HEK293T (cell line): ENCODE results near the gene ITPRIP.

Source experiments
- CTCF ChIA-PET: fragments of 350-600 bp; formaldehyde crosslinking; extraction: SDS; loops from one replicate; lab custom pipeline; 2021; ENCODE audit warnings: antibody characterized with exemption, inconsistent platforms; lab: Yijun Ruan, JAX
- POLR2A ChIA-PET: fragments of 350-600 bp; formaldehyde crosslinking; extraction: SDS; loops from one replicate; lab custom pipeline; 2020; ENCODE audit warnings: antibody characterized with exemption, inconsistent platforms; lab: Yijun Ruan, JAX
- DNase-seq: peaks from one replicate; pipeline ENCODE4 v3.0.0; 2012; ENCODE audit warnings: mixed read lengths; ENCODE audit errors: extremely low spot score
- ARNT ChIP-seq: fragments of 450-650 bp; IDR thresholded peaks from 2 replicates; pipeline ENCODE4 v1.6.1; 2017; ENCODE audit warnings: mild to moderate bottlenecking
- BHLHE40 ChIP-seq: fragments of 450-650 bp; IDR thresholded peaks from 2 replicates; pipeline ENCODE4 v1.6.1; 2016; ENCODE audit warnings: mild to moderate bottlenecking, moderate library complexity, borderline replicate concordance
- CTBP1 ChIP-seq: fragments of 450-650 bp; IDR thresholded peaks from 2 replicates; pipeline ENCODE4 v1.6.1; 2016; ENCODE audit warnings: borderline replicate concordance
- ELF4 ChIP-seq: fragments of 450-650 bp; IDR thresholded peaks from 2 replicates; pipeline ENCODE4 v1.6.1; 2017; ENCODE audit warnings: antibody characterized with exemption
- FOXA1 ChIP-seq: fragments of 450-650 bp; IDR thresholded peaks from 2 replicates; pipeline ENCODE4 v1.6.1; 2016; ENCODE audit warnings: mild to moderate bottlenecking
- FOXK2 ChIP-seq: fragments of 450-650 bp; IDR thresholded peaks from 2 replicates; pipeline ENCODE4 v1.6.1; 2016; ENCODE audit warnings: mild to moderate bottlenecking
- FOXM1 ChIP-seq: fragments of 450-650 bp; IDR thresholded peaks from 2 replicates; pipeline ENCODE4 v1.6.1; 2017; ENCODE audit warnings: mild to moderate bottlenecking, borderline replicate concordance
- HDGF ChIP-seq: fragments of 450-650 bp; IDR thresholded peaks from 2 replicates; pipeline ENCODE4 v1.6.1; 2017; ENCODE audit warnings: antibody characterized with exemption, borderline replicate concordance
- L3MBTL2 ChIP-seq: fragments of 450-650 bp; conservative IDR thresholded peaks from 2 replicates; pipeline ENCODE4 v1.6.1; 2016; ENCODE audit warnings: mild to moderate bottlenecking
- LEF1 ChIP-seq: fragments of 450-650 bp; IDR thresholded peaks from 2 replicates; pipeline ENCODE4 v1.6.1; 2017; ENCODE audit warnings: mild to moderate bottlenecking, borderline replicate concordance
- NFRKB ChIP-seq: fragments of 450-650 bp; IDR thresholded peaks from 2 replicates; pipeline ENCODE4 v1.6.1; 2016; ENCODE audit warnings: mild to moderate bottlenecking, moderate library complexity
- SP1 ChIP-seq: fragments of 450-650 bp; IDR thresholded peaks from 2 replicates; pipeline ENCODE4 v1.6.1; 2017
- SUZ12 ChIP-seq: fragments of 450-650 bp; IDR thresholded peaks from 2 replicates; pipeline ENCODE4 v1.6.1; 2016; ENCODE audit warnings: mild to moderate bottlenecking
- TARDBP ChIP-seq: fragments of 450-650 bp; IDR thresholded peaks from 2 replicates; pipeline ENCODE4 v1.6.1; 2016
- ZNF384 ChIP-seq: fragments of 450-650 bp; IDR thresholded peaks from 2 replicates; pipeline ENCODE4 v1.6.1; 2016
- TF ChIP-seq, protein P1 (sequence below): fragments of 450-650 bp; IDR thresholded peaks from 2 replicates; pipeline ENCODE4 v1.6.1; 2016

ITPRIP gene

DNA sequence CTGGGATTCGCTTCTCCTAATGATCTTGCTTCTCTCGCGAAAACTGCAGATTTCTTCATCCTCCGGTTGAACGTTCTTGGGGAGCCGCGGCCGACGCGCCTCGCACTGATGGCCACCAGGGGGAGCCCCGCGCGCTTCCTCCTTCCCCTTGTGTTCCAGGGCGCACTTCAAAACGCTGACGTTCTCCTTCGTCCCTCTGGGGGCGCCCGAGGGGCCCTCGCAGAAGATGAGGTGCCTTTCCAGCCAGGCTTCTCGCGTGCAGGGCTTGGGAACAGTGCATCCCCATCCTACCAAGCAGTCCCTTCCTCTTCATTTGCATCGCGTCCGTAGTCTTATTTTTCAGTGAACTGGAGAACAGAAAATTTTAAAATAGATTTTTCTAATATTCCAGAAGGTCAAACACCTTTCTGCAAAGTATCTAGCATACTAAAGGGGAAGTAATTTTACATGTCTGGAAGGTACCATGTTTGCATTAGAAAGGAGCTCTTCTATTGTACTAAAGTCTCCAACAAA lies 46.8 kb downstream of the ITPRIP start:
- ChIA-PET CTCF (interaction anchor here (0.6 to 3.0 kb wide), 20 partner anchors 8 to 92 kb away, joined by 3 to 25 read pairs (median 4); partner anchors contain the start of genes CFAP58 and GSTO1), POLR2A (no interaction called here)
- DNase-seq = peak; percentile 96
- no peak for TF ChIP-seq BHLHE40
- TF ChIP-seq, protein P1, sequence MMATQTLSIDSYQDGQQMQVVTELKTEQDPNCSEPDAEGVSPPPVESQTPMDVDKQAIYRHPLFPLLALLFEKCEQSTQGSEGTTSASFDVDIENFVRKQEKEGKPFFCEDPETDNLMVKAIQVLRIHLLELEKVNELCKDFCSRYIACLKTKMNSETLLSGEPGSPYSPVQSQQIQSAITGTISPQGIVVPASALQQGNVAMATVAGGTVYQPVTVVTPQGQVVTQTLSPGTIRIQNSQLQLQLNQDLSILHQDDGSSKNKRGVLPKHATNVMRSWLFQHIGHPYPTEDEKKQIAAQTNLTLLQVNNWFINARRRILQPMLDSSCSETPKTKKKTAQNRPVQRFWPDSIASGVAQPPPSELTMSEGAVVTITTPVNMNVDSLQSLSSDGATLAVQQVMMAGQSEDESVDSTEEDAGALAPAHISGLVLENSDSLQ = 0 out of 2 replicates have a peak, but pooled peaks have one; percentile 3

DNA sequence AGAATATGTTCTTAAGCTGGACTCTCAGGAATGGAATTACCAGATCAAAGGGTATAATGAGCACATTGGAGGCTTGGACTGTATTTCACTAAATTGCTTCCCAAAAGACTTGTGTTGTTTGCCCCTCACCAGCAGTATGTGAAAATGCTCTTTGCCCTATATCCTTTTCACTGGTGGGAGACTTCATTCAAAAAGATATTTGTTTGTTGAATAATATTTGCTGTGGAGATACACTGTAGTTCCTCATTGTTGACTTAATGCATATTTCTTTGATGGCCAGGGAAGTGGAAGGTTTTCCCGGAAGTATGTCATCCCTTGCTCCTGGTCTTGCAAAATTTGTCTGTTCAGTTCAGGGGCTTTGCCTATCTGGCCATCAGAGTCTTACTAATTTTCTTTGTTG lies 49.9 kb downstream of the ITPRIP start:
- DNase-seq = no peak
- CTCF ChIA-PET = no interaction called here
- POLR2A ChIA-PET = no interaction called here
- TF ChIP-seq, protein P1 = no peak
- TF ChIP-seq ELF4 (no peak), FOXA1 (no peak), FOXM1 (no peak), ARNT (no peak), TARDBP (no peak), SP1 (no peak), SUZ12 (no peak), NFRKB (no peak), L3MBTL2 (no peak), HDGF (no peak), CTBP1 (no peak), ZNF384 (no peak), LEF1 (no peak), FOXK2 (no peak)

DNA sequence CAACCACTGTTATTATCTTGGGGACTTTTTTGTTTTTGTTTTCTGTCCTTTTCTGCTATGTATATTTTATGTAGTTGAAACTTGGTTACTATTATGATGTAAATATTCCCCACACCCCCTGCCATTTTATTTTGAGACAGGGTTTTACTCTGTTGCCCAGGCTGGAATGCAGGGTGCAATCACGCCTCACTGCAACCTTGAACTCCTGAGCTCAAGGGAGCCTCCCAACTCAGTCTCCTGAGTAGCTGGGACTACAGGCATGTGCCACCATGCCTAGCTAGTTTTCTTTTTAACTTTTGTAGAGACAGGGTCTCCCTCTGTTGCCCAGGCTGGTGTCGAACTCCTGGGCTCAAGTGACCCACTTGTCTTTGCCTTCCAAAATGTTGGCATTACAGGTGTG lies 51.3 kb downstream of the ITPRIP start:
- TF ChIP-seq, protein P1 = no peak
- no peak for TF ChIP-seq SP1
- CTCF ChIA-PET = interaction anchor here (0.7 kb wide), 1 partner anchor 12 kb away, joined by 3 read pairs; no protein-coding TSS in a partner anchor
- POLR2A ChIA-PET = no interaction called here
- no peak for DNase-seq

DNA sequence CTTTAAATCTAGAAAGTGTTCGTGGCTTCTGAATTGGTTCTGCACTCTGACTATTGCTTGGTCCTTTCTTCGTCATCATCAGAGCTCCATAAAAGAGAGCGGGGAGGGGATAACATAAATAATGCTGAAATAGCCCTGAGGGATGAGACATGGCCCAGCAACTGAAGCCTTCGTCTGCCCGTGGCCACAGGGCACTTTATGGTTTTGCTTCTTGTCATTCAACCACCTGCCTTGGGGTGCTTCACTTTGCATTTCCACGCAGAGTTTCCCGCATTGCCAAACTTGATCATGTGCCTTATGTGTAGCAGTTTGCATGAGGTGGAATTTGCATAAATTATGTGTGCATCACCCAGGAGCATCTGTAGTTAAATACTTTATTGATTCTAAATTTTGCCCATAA lies 53.4 kb downstream of the ITPRIP start:
- ChIA-PET CTCF (no interaction called here), POLR2A (no interaction called here)
- no peak for DNase-seq
- TF ChIP-seq ELF4 = no peak
- no peak for TF ChIP-seq BHLHE40
- TF ChIP-seq FOXK2 = no peak
- TF ChIP-seq LEF1 = no peak
- TF ChIP-seq FOXA1 = no peak
- no peak for TF ChIP-seq FOXM1
- no peak for TF ChIP-seq TARDBP
- TF ChIP-seq NFRKB = no peak
- no peak for TF ChIP-seq SUZ12
- TF ChIP-seq CTBP1 = no peak
- TF ChIP-seq SP1 = no peak
- TF ChIP-seq L3MBTL2 = no peak
- no peak for TF ChIP-seq ARNT
- TF ChIP-seq, protein P1 = no peak
- TF ChIP-seq ZNF384 = no peak

DNA sequence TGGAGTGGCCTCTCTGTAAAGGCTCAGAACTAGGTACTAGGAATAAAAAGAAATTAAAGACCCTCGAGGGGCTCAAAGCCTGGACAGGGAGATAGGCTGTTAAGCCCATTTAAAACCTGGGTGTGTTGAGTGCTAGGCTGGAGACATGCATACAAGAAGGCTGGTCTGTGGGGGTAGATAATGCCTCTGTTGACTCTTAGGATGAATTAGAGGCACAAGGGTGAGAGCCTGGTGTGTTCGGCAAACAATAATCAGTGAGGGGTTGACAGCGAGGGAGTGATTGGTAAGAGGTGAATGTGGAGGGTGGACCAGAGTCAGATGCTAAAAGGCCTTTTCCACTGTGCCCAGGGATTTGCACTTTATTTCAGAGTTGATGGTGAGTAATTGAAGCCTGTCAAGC lies 56.6 kb downstream of the ITPRIP start:
- CTCF ChIA-PET = interaction anchor here (1.6 kb wide), 1 partner anchor 10 kb away, joined by 10 read pairs; no protein-coding TSS in a partner anchor
- DNase-seq = no peak
- TF ChIP-seq TARDBP = no peak
- TF ChIP-seq SP1 = no peak
- TF ChIP-seq CTBP1 = no peak
- no peak for TF ChIP-seq FOXM1
- POLR2A ChIA-PET = no interaction called here

DNA sequence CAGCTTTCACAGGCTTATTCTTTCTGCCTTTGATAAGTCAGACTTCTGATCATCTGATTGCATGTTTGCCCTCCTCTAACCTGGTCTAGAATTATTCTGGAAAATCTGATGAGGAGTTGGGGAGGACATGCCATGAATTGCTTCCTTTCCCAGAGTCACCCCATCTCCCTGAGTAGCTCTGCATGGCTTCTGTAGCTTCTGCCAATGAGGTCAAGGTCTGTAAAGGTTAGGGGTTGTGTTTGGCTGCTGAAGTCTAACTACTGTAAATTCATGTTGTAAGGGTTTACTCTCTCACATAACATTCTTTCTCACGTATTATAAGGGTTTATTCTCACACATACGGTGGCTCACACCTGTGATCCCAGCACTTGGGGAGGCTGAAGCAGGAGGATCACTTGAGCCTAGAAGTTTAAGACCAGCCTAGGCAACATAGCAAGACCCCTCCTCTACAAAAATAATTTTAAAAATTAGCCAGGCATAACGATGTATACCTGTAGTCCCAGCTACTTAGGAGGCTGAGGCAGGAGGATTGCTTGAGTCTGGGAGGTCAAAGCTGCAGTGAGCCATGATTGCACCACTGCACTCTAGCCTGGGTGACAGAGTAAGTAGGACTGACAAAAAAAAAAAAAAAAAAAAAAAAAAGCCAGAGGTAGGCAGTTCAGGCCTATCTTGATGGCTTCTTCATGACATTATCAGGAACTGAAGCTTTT lies 58.6 kb downstream of the ITPRIP start:
- DNase-seq = no peak
- ChIA-PET POLR2A (interaction anchor here (1.4 kb wide), 2 partner anchors 10 to 11 kb away, joined by 6 to 7 read pairs; partner anchors contain the start of gene GSTO2), CTCF (interaction anchor here (0.5 to 1.6 kb wide), 4 partner anchors 11 to 20 kb away, joined by 3 to 10 read pairs (median 4); no protein-coding TSS in a partner anchor)
- no peak for TF ChIP-seq FOXK2
- no peak for TF ChIP-seq LEF1
- no peak for TF ChIP-seq ARNT
- TF ChIP-seq FOXM1 = no peak
- no peak for TF ChIP-seq SUZ12
- TF ChIP-seq NFRKB = no peak
- no peak for TF ChIP-seq TARDBP
- no peak for TF ChIP-seq ELF4
- no peak for TF ChIP-seq BHLHE40
- TF ChIP-seq L3MBTL2 = no peak
- no peak for TF ChIP-seq HDGF
